NT2/D1 (cell line): ENCODE results near the gene TSC22D1.

Source experiments
- YY1 ChIP-seq: IDR thresholded peaks from 2 replicates; pipeline ENCODE4 v1.6.1; 2011; ENCODE audit not compliant: insufficient read length, insufficient read depth
- ZNF274 ChIP-seq: IDR thresholded peaks from 2 replicates; pipeline ENCODE4 v1.6.1; 2011; ENCODE audit warnings: mild to moderate bottlenecking, low read depth, low read length

- TF ChIP-seq ZNF274 (no peak), YY1 (no peak)
Measured at GRCh38 chr13:44417876-44418275, 158.3 kb downstream of the TSC22D1 start.
